HL-60 (cell line): ENCODE data around the gene RBMS3.

Experiments used
- GABPA ChIP-seq: IDR thresholded peaks from 2 replicates; pipeline ENCODE4 v1.6.1; 2012; ENCODE audit warnings: low read depth
- POLR2AphosphoS5 ChIP-seq: IDR thresholded peaks from 2 replicates; pipeline ENCODE4 v1.6.1; 2012; ENCODE audit warnings: low read depth
- SPI1 ChIP-seq: IDR thresholded peaks from 2 replicates; pipeline ENCODE4 v1.6.1; 2012; ENCODE audit warnings: low read depth, mild to moderate bottlenecking, borderline replicate concordance
- TF ChIP-seq, protein P1 (sequence below): IDR thresholded peaks from one replicate; pipeline ENCODE4 v1.5.1; 2011; ENCODE audit warnings: low read length, control low read depth, inconsistent platforms; ENCODE audit not compliant: insufficient read depth

DNA sequence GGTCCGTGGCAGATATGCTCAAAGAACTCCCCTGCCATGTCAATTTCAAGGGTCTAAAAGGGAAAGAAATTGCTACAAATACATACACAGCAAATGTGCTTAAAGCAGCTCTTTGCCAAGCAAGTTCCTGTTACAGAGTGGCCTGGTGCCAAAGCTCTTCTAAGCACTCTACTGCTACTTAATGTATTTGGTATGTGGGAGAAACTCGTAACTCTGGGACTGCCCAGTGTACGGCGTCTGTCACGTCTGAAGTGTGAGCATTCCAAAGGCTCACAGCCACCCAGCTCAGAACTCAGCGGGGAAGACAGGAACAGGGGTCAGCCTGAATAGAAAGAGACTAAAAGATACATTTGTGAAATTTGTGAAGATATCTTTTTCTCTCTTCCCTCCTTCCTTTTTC is 54.6 kb downstream of the RBMS3 start:
- TF ChIP-seq GABPA (no peak), SPI1 (no peak), POLR2AphosphoS5 (no peak)
- TF ChIP-seq, protein P1, sequence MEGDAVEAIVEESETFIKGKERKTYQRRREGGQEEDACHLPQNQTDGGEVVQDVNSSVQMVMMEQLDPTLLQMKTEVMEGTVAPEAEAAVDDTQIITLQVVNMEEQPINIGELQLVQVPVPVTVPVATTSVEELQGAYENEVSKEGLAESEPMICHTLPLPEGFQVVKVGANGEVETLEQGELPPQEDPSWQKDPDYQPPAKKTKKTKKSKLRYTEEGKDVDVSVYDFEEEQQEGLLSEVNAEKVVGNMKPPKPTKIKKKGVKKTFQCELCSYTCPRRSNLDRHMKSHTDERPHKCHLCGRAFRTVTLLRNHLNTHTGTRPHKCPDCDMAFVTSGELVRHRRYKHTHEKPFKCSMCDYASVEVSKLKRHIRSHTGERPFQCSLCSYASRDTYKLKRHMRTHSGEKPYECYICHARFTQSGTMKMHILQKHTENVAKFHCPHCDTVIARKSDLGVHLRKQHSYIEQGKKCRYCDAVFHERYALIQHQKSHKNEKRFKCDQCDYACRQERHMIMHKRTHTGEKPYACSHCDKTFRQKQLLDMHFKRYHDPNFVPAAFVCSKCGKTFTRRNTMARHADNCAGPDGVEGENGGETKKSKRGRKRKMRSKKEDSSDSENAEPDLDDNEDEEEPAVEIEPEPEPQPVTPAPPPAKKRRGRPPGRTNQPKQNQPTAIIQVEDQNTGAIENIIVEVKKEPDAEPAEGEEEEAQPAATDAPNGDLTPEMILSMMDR = no peak
